Endothelial cell of umbilical vein (primary cell): Measurements from ENCODE around the gene ADPGK. TPM values are rescaled to one million over a fixed set of nuclear protein-coding genes. Genes with fewer than 3 reads are reported as not detected.

Experiments used
- BruUV-seq: library from RNA; stranded (reverse); fragments of 400-500 nt; replicated peaks from 2 replicates; lab custom pipeline; 2021; lab: Mats Ljungman, UMichigan
- CTCF ChIA-PET: fragments of 300-600, 350-600 bp; sonication (Branson Sonifier 250); formaldehyde crosslinking; loops from one replicate; lab custom pipeline; 2021; ENCODE audit warnings: antibody characterized with exemption, inconsistent platforms; lab: Charles Lee
- POLR2A ChIA-PET: fragments of 300-600, 350-600 bp; sonication (Branson Sonifier 250); formaldehyde crosslinking; loops from one replicate; lab custom pipeline; 2021; ENCODE audit warnings: antibody characterized with exemption, inconsistent platforms; lab: Charles Lee
- DNase-seq: peaks from one replicate; pipeline ENCODE4 v3.0.0-alpha.2; 2011; ENCODE audit warnings: low read depth, low spot score
- FAIRE-seq: peaks from 2 replicates; lab custom pipeline; 2011; peaks lifted over from hg19 to GRCh38; lab: Jason Lieb, UNC
- H2AFZ ChIP-seq: 2 replicates; pipeline ENCODE4 v1.6.0; 2012; ENCODE audit warnings: low read depth, low read length, control low read depth, inconsistent platforms
- H3K27ac ChIP-seq: 2 replicates; pipeline ENCODE4 v1.5.1; 2011; ENCODE audit warnings: low read depth, mild to moderate bottlenecking, control low read depth, low read length, moderate library complexity; ENCODE audit not compliant: insufficient read depth
- H3K27me3 ChIP-seq, 2 experiments: 2 replicates each; pipeline versions ENCODE4 v1.6.0 to v1.6.1; 2011; ENCODE audit warnings: low read length in 2 of 2, mixed read lengths in 1 of 2; ENCODE audit not compliant: control insufficient read depth in 2 of 2, insufficient read depth in 2 of 2
- H3K36me3 ChIP-seq, 2 experiments: 2 replicates in 1 of 2; 3 replicates in 1 of 2; pipeline ENCODE4 v1.5.1; 2011; ENCODE audit warnings: low read length in 2 of 2, mild to moderate bottlenecking in 1 of 2, moderate library complexity in 1 of 2; ENCODE audit not compliant: control insufficient read depth in 2 of 2, insufficient read depth in 2 of 2; ENCODE audit errors: extremely low read depth in 1 of 2
- H3K4me1 ChIP-seq: 3 replicates; pipeline ENCODE4 v1.5.1; 2011; ENCODE audit warnings: mild to moderate bottlenecking, low read length; ENCODE audit not compliant: control insufficient read depth, insufficient read depth; ENCODE audit errors: extremely low read depth
- H3K4me2 ChIP-seq: 2 replicates; pipeline ENCODE4 v1.6.1; 2011; ENCODE audit warnings: low read length, control low read depth, mixed read lengths; ENCODE audit not compliant: insufficient read depth
- H3K4me3 ChIP-seq, 3 experiments: fragments of 200-600 bp in 1 of 3; sonication (generic), shearing (Covaris generic) in 1 of 3; replicated peaks in 1 of 3; 2 replicates each; pipeline ENCODE4 v1.5.1; 2011 to 2016; ENCODE audit warnings: control low read depth in 3 of 3, low read length in 3 of 3, mild to moderate bottlenecking in 2 of 3, inconsistent platforms in 1 of 3, low read depth in 1 of 3, moderate library complexity in 1 of 3; ENCODE audit not compliant: insufficient read depth in 1 of 3
- H3K79me2 ChIP-seq: 2 replicates; pipeline ENCODE4 v1.6.0; 2012; ENCODE audit warnings: low read length, inconsistent platforms; ENCODE audit not compliant: control insufficient read depth, insufficient read depth
- H3K9ac ChIP-seq: replicated peaks from 2 replicates; pipeline ENCODE3; 2011; ENCODE audit warnings: low read length, control low read depth; ENCODE audit not compliant: insufficient read depth; ENCODE audit errors: extremely low read depth
- H3K9me1 ChIP-seq: replicated peaks from 3 replicates; pipeline ENCODE4 v1.6.0; 2011; ENCODE audit warnings: mild to moderate bottlenecking, low read length; ENCODE audit not compliant: control insufficient read depth, insufficient read depth; ENCODE audit errors: extremely low read depth
- H3K9me3 ChIP-seq: replicated peaks from 2 replicates; pipeline ENCODE4 v1.5.1; 2012; ENCODE audit warnings: low read length, inconsistent platforms; ENCODE audit not compliant: control insufficient read depth, insufficient read depth
- H4K20me1 ChIP-seq: replicated peaks from 2 replicates; pipeline ENCODE3; 2011; ENCODE audit warnings: mild to moderate bottlenecking, low read length; ENCODE audit not compliant: control insufficient read depth, insufficient read depth; ENCODE audit errors: extremely low read depth
- EZH2 ChIP-seq: IDR thresholded peaks from 2 replicates; pipeline ENCODE4 v1.6.1; 2012; ENCODE audit warnings: borderline replicate concordance, low read depth, mild to moderate bottlenecking, moderate library complexity, low read length, inconsistent platforms; ENCODE audit not compliant: severe bottlenecking
- FOS ChIP-seq: IDR thresholded peaks from 2 replicates; pipeline ENCODE4 v1.6.1; 2011; ENCODE audit warnings: mild to moderate bottlenecking, low read length, moderate library complexity, borderline replicate concordance; ENCODE audit not compliant: insufficient read depth
- GATA2 ChIP-seq: IDR thresholded peaks from 2 replicates; pipeline ENCODE4 v1.7.0; 2011; ENCODE audit warnings: low read depth, mild to moderate bottlenecking, moderate library complexity, mixed read lengths, low read length; ENCODE audit not compliant: insufficient read length, insufficient read depth
- JUN ChIP-seq: IDR thresholded peaks from 2 replicates; pipeline ENCODE4 v1.6.1; 2011; ENCODE audit warnings: borderline replicate concordance, low read depth; ENCODE audit not compliant: insufficient read length, insufficient read depth
- MYC ChIP-seq: IDR thresholded peaks from one replicate; pipeline ENCODE4 v1.6.1; 2011; ENCODE audit warnings: mild to moderate bottlenecking, low read depth, low read length
- POLR2A ChIP-seq: IDR thresholded peaks from 2 replicates; pipeline ENCODE4 v1.6.1; 2012; ENCODE audit warnings: low read depth, mild to moderate bottlenecking, control low read depth, low read length
- POLR2AphosphoS5 ChIP-seq: IDR thresholded peaks from 2 replicates; pipeline ENCODE4 v1.6.1; 2012; ENCODE audit warnings: low read depth, mild to moderate bottlenecking, control low read depth, low read length, moderate library complexity; ENCODE audit not compliant: insufficient read depth
- dilution Hi-C: fragments of 300-500 bp; cut with MboI; formaldehyde crosslinking; loops from one replicate; pipeline ENCODE4 v1.15.0; 2019; ENCODE audit warnings: low sequenced_read_pairs; ENCODE audit not compliant: extremely low pct_ligation_motif_present
- intact Hi-C: fragments of 100-400 bp; cut with micrococcal nuclease; formaldehyde crosslinking; loops from one replicate; pipeline ENCODE4 v1.10.0; 2022
- polyA plus RNA-seq, 4 experiments: library from polyadenylated mRNA; depleted of rRNA in 3 of 4; stranded (reverse) in 3 of 4; unstranded in 1 of 4; fragments of >200 nt; gene quantifications; 2 replicates each; pipeline versions ENCODE4 v1.2.1 to v1.2.3, GENCODE V29; 2011 to 2012; ENCODE audit warnings: missing spikeins in 1 of 4
- total RNA-seq: library from RNA; stranded (reverse); gene quantifications from 2 replicates; pipeline ENCODE4 v1.2.3, GENCODE V29; 2021
- TF ChIP-seq, protein P1 (sequence below): IDR thresholded peaks from 2 replicates; pipeline ENCODE4 v1.6.1; 2011; ENCODE audit not compliant: insufficient read depth, insufficient read length
- TF ChIP-seq, protein P2 (sequence below), 2 donors: IDR thresholded peaks; 1 replicate in 1 of 2; 2 replicates in 1 of 2; pipeline ENCODE4 v1.5.1; 2011; ENCODE audit warnings: low read length in 2 of 2, mild to moderate bottlenecking in 2 of 2, moderate library complexity in 2 of 2, control low read depth in 1 of 2, inconsistent platforms in 1 of 2, low read depth in 1 of 2; ENCODE audit not compliant: insufficient read depth in 1 of 2; ENCODE audit errors: extremely low read depth in 1 of 2

ADPGK gene
- total and polyA plus RNA-seq, 2 donors (not counting 3 experiments of a cell fraction or from before 2014, with no cell fraction given), result 51.0 to 57.1 TPM

DNA sequence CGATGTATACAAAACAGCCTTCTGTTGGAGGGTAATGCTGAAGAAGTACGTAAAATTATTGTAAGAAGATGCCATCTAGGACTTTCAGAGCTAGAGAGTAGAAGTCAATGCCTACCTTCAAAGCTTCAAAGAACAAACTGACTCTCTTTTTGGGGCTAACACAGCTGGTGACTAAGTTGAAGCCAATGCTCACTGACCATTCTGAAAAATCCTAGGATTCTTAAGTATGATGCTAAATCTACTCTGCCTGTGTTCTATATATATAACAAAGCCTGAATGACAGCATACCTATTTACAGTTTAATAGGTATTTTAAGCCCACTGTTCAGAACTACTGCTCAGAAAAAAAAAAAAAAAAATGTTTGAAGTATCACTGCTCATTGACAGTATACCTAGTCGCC is 18.9 kb downstream of the ADPGK start:
- Histone ChIP-seq H3K9me1 (no peaks in the 10 kb centered on the region), H3K27ac (no peak overlapping the region), H2AFZ (no peak overlapping the region), H3K9me3 (no peaks in the 10 kb centered on the region), H3K4me3 (no peak overlapping the region), H3K79me2 (peaks cover 2% of the 10 kb centered on the region), H3K4me2 (no peak overlapping the region), H3K9ac (no peak overlapping the region), H3K36me3 (no peaks in the 10 kb centered on the region), H4K20me1 (no peaks in the 10 kb centered on the region), H3K4me1 (no peaks in the 10 kb centered on the region), H3K27me3 (no peaks in the 10 kb centered on the region)
- dilution Hi-C loops, result no loop called here
- intact Hi-C loops, result no loop called here
- FAIRE-seq, result no peak
- no peak for DNase-seq
- TF ChIP-seq, protein P1, sequence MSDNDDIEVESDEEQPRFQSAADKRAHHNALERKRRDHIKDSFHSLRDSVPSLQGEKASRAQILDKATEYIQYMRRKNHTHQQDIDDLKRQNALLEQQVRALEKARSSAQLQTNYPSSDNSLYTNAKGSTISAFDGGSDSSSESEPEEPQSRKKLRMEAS, result no peak
- no peak for TF ChIP-seq POLR2A
- no peak for TF ChIP-seq FOS
- TF ChIP-seq EZH2, result no peak
- TF ChIP-seq MYC, result no peak
- no peak for TF ChIP-seq JUN
- no peak for TF ChIP-seq GATA2
- TF ChIP-seq, protein P2, sequence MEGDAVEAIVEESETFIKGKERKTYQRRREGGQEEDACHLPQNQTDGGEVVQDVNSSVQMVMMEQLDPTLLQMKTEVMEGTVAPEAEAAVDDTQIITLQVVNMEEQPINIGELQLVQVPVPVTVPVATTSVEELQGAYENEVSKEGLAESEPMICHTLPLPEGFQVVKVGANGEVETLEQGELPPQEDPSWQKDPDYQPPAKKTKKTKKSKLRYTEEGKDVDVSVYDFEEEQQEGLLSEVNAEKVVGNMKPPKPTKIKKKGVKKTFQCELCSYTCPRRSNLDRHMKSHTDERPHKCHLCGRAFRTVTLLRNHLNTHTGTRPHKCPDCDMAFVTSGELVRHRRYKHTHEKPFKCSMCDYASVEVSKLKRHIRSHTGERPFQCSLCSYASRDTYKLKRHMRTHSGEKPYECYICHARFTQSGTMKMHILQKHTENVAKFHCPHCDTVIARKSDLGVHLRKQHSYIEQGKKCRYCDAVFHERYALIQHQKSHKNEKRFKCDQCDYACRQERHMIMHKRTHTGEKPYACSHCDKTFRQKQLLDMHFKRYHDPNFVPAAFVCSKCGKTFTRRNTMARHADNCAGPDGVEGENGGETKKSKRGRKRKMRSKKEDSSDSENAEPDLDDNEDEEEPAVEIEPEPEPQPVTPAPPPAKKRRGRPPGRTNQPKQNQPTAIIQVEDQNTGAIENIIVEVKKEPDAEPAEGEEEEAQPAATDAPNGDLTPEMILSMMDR (IDR thresholded peaks at IDR 0.05; ENCODE audit: extremely low read depth in 1 of 2, insufficient read depth in 1 of 2, low read depth in 1 of 2, low read length in 2 of 2), result no peak
- no peak for TF ChIP-seq POLR2AphosphoS5
- POLR2A ChIA-PET, result no interaction called here
- no TSS peak for BruUV-seq
- CTCF ChIA-PET, result interaction anchor here (1.0 to 1.6 kb wide), 2 partner anchors 13 to 42 kb away, joined by 4 to 6 read pairs; no protein-coding TSS in a partner anchor
